ENCODE measurements around the gene HCK.

Gene HCK

DNA sequence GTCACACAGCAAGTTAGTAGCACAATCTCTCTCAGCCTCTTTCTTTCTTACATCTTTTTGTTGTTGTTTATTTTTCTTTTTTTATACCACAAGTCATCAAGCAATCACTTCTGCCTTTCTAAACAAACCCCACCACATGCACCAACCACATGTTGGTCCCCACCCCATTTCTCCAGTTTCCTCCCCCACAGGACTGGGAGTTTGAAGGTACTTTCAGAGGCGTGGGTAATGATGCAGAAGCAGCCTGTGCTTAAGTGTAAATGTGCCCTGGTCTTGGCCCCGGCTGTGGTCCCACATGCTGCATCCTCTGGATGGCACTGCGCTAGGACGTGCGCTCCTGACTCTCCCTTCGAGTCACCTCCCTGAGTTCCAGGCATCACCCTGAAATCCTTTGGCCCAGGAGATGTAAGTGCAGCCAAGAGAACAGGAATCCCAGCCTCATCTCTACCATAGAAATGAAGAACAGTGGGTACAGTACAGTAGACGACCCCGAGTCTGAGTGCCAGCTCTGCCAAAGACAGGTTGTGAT lies 5.7 kb downstream of the HCK start:
- no peak overlapping the region for H3K4me3 ChIP-seq (ENCODE audit: control insufficient read depth, low read depth, low read length)
- TF ChIP-seq, protein P1, sequence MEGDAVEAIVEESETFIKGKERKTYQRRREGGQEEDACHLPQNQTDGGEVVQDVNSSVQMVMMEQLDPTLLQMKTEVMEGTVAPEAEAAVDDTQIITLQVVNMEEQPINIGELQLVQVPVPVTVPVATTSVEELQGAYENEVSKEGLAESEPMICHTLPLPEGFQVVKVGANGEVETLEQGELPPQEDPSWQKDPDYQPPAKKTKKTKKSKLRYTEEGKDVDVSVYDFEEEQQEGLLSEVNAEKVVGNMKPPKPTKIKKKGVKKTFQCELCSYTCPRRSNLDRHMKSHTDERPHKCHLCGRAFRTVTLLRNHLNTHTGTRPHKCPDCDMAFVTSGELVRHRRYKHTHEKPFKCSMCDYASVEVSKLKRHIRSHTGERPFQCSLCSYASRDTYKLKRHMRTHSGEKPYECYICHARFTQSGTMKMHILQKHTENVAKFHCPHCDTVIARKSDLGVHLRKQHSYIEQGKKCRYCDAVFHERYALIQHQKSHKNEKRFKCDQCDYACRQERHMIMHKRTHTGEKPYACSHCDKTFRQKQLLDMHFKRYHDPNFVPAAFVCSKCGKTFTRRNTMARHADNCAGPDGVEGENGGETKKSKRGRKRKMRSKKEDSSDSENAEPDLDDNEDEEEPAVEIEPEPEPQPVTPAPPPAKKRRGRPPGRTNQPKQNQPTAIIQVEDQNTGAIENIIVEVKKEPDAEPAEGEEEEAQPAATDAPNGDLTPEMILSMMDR (conservative IDR thresholded peaks at IDR 0.05; ENCODE audit: control insufficient read depth, insufficient read depth, low read depth, low read length): no peak
- DNase-seq (ENCODE audit: low read depth): no peak

DNA sequence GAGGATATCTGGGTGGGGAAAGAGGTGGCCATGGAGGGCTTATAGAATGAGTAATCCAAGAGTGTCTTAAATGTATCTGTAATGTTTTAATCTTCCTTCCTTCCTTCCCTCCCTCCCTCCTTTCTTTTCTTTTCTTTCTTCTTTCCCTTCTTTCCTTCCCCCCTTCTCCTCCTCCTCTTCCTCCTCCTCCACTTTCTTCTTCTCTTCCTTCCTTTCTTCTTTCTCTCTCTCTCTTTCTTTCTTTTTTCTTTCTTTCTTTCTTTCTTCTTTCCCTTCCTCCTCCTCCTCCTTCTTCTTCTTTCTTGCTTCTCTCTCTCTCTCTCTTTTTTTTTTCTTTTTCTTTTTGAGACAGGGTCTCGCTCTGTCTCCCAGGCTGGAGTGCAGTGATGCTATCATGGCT lies 7.1 kb downstream of the HCK start:
- TF ChIP-seq, protein P1 (conservative IDR thresholded peaks at IDR 0.05; ENCODE audit: control insufficient read depth, insufficient read depth, low read depth, low read length): no peak
- H3K4me3 ChIP-seq (ENCODE audit: control insufficient read depth, low read depth, low read length): no peak overlapping the region
- no peak for DNase-seq (ENCODE audit: low read depth)

DNA sequence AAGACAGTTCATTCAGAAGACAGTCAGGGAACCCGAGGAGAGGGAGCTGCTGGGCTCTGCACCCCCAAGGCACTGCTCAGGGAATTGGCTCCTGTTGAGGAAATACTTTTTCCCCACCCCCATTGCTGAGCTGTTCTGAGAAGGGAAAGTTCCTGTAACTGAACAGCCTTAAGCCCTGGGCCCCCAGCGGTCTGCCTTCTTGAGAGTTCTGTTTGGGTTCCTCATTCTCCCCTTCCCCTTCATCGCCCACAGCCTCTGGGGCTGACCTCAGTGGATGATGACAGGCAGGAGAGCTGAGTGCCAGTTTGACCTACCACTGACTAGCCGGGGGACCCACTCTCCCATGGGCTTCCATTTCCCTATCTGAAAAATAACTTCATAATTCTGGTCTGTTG lies 10.7 kb downstream of the HCK start:
- H3K4me3 ChIP-seq (ENCODE audit: control insufficient read depth, low read depth, low read length): no peak overlapping the region
- TF ChIP-seq, protein P1 (conservative IDR thresholded peaks at IDR 0.05; ENCODE audit: control insufficient read depth, insufficient read depth, low read depth, low read length): no peak
- DNase-seq (ENCODE audit: low read depth): no peak

DNA sequence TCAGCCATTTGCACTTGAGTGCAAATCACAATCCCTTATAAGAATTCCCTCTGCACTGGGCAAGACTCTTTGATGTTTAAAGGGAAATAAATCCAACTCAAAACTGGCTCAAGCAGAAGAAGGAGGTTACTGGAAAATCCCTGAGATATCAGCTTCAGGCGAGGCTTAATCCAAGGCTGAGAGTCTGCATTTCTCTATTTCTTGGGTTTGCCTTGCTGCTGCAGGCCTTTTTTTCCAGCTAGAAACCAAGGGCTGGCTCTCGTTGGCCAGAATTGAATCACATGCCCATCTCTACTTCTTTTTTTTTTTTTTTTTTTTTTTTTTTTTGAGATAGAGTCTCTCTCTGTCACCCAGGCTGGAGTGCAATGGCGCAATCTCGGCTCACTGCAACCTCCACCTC lies 11.7 kb downstream of the HCK start:
- H3K4me3 ChIP-seq (ENCODE audit: control insufficient read depth, low read depth, low read length): no peak overlapping the region
- no peak for DNase-seq (ENCODE audit: low read depth)
- TF ChIP-seq, protein P1 (conservative IDR thresholded peaks at IDR 0.05; ENCODE audit: control insufficient read depth, insufficient read depth, low read depth, low read length): no peak

DNA sequence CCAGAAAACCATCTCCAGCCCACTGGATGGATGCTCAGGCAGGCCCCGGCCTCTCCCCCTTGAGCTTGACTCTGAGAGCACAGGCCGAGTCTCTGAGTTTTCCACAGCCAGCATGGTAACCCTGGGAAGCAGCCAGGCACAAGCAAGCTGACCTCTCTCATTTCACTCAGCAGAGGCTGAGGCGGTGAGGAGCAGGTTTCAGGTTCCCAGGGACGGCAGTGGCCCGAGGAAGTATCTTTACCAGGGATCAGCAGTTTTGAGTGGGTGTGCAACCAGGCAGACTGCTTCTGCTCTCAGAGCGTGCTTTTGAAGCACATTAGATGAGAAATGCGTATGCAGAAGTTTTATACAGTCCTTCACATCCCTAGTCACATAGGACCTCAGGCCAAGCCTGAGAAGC lies 12.6 kb downstream of the HCK start:
- no peak for DNase-seq (ENCODE audit: low read depth)
- TF ChIP-seq, protein P1 (conservative IDR thresholded peaks at IDR 0.05; ENCODE audit: control insufficient read depth, insufficient read depth, low read depth, low read length): no peak
- H3K4me3 ChIP-seq (ENCODE audit: control insufficient read depth, low read depth, low read length): no peak overlapping the region

DNA sequence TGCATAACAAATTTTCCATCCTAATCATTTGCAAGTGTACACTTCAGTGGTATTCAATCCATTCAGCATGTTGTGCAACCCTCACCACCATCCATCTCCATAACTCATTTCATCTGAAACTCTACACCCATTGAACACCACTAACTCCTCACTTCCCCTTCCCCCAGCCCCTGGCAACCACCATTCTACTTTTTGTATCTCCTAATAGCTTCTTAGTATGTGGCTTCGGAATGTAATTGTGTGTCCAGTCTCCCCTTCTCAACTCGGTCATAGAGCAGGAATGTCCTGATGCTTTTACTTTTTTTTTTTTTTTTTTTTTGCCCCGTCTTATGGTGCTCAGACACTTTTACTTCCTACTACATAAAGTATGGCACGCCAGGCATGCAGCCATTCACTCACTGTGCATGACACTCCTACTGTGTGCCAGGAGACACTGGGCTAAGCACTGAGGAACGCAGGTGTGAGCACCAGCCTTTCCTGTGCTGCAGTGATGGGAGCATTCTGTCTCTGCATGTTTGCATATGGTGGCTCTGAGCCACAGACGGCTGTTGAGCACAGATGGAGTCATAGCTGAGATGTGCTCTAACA lies 15.3 kb downstream of the HCK start:
- no peak overlapping the region for H3K4me3 ChIP-seq (ENCODE audit: control insufficient read depth, low read depth, low read length)
- peak; percentile 71 for DNase-seq (ENCODE audit: low read depth)

More for the DNA sequence above, 15.3 kb downstream of the HCK start:
- TF ChIP-seq, protein P1 (conservative IDR thresholded peaks at IDR 0.05; ENCODE audit: control insufficient read depth, insufficient read depth, low read depth, low read length): no peak
